IPS DF 19.7 (cell line): ENCODE measurements around the gene E2F2.

Source experiments
- DNase-seq: peaks from one replicate; pipeline ENCODE4 v3.0.0-alpha.2; 2013; ENCODE audit warnings: low read depth, low spot score

Gene E2F2

DNA sequence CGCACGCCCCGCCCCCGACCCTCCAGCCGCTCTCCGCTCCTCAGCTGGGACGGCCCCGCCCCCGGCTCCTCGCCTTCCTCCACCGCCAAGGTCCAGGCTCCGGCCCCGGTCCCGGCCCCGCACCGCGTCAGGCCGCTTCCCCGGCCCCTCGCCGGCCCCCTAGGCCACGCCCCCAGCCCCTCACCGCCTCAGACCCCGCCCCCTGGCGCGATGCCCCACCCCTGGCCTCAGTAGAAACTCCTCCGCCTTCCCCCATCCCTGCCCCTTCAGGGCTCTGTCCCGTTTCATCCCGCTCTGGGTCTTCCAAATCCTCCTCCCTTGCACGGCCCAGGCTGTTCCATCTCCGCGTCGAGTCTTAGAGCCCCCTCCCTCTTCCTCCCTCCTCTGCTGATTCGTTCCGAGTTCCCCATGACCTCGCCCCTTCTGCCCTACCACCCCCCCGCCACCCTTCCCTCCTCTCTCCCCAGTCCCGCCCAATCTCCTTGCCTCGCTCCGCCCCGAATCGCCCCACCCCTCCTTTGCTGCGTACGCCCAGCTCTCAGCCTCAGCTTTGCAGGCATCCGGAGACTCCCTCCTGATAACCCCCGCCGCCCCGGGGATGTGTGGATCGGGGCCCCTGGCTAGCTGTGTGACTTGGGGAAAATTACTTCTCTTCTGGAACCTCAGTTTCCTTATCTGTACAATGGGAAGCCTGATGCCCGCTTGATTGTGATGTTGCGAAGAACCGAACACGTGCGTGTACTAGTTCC is 46.6 kb downstream of the E2F2 start:
- DNase-seq: peak; percentile 75

- DNase-seq: no peak
These were observed 47.4 kb downstream of the E2F2 start, which contains the start of gene ASAP3 for GRCh38 chr1:23483321-23484252. Gene ASAP3 (minus strand): TSS chr1:23484179. CDS start chr1:23484133, 46 bp downstream.

DNA sequence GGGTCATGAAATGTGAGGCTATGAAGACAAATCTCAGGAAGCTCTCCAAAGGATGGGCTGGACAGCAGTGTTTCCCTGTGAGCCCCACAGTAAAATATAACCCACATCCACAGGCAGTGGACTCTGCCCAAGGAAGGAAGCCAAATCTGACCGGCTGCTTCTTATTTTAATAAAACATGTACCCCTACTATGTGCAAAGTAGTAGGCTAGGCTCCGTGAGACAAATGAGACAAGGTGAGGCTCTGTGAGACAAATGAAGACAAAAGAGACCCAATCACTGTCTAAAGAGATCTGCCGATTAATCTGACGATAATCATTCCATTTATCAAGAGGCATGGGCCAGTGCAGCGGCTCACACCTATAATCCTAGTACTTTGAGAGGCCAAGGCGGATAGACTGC is 49.1 kb downstream of the E2F2 start:
- no peak for DNase-seq

DNA sequence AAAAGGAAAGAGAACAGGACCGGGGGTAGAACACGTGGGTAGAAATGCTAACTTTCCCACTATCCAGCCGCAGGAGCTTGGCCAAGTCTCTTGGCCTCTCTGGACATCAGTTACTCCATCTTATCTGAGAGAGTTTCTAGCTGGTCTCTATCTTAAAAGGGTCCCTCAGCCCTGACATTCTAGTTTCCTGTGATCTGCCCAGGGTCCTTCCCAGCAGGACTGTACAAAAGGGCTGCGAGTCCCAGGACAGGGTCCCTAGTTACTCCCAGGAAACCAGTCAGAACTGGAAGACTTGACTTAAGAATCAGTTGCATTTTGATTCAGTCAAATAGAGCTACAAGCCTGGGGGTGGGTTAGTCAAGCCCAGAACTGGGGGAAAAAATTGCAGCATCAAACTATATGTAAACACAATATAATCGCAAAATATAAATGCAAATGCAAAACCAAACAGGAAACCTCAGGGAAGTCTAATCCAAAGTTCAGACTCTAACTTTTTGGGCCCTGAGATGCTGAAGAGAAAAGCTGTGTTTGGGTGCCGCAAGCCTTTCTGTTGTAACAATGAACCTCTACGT is 49.9 kb downstream of the E2F2 start:
- DNase-seq: no peak

- no peak for DNase-seq
These were observed 50.6 kb downstream of the E2F2 start for GRCh38 chr1:23480187-23481025.

DNA sequence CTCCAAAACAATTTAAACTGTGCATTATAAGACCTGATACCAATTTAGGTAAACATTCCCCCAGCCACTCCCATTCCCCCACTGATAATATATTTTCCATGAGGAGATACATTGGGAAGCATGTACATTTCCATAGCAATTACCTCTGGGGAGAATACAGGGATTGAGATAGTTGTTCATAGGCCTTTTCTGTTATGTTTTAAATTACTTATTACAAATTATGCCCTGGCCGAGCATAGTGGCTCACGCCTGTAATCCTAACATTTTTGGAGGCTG is 51.4 kb downstream of the E2F2 start:
- DNase-seq: no peak

DNA sequence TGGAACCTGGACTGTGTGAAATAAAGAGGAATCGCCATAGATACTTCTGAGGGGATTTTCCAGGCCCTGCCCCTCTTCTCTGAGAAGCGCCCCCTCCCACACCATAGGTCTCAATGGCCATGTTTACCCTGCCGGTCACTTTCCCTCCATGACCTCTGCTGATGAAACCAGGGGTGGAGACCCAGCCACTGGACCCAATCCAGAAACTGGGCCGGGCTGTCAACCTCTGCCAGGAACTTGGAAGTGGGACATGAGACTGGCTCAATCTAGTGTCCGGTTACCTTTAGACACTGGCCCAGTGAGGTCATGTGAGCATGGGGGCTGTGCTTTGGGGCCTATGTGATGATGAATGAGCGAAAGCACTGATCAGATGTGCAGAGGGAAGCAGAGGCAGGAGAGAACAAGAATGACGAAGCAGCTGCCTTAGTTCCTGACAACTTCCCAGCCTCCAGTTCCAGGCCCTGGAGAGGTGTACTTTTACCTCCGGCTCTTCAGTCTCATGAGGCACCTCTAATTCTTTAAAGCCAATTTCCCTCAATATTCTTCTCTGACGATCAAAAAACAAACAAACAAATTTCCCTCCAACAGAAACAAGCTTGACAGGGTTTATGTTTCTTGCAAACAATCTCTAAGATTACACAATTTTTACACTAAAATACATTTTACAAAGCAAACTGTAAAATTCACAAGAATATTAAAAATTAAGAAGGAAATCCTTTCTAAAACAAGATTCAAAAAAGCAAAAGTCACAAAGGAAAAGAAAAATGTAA is 52.0 kb downstream of the E2F2 start:
- DNase-seq: no peak

DNA sequence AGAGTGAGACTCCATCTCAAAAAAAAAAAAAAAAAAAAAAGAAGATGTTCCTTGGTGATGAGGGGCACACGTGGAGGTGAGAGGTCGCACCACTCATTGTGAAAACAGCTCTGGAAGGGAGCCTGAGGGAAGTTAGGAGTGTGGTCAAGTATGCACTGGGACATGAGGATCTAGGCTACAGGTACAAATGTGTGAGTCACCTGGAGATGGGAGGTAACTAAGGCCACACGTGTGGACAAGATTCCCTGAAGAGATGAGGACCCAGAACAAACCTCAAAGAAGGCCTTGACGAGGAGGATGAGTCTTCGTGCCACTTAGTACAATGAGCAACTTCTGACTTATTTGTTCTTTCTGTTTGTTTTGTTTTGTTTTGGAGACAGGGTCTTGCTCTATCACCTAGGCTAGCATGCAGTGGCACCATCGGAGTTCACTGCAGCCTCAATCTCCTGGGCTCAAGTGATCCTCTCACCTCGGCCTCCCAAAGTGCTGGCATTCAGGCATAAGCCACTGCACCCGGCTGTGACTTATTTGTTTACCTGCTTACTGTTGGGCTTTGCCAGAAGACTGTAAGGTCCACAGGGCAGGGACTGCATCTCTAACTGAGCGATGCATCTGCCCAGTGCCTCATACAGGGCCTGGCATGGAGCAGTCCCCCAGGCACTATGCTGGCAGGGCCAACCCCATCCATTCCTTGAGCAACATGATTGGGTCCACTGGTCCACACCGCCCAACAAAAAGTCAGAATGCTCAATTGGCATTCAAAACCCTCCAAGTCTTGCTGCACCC is 53.5 kb downstream of the E2F2 start:
- DNase-seq: no peak

- DNase-seq: no peak
These were observed 55.4 kb downstream of the E2F2 start for GRCh38 chr1:23475641-23476040.

DNA sequence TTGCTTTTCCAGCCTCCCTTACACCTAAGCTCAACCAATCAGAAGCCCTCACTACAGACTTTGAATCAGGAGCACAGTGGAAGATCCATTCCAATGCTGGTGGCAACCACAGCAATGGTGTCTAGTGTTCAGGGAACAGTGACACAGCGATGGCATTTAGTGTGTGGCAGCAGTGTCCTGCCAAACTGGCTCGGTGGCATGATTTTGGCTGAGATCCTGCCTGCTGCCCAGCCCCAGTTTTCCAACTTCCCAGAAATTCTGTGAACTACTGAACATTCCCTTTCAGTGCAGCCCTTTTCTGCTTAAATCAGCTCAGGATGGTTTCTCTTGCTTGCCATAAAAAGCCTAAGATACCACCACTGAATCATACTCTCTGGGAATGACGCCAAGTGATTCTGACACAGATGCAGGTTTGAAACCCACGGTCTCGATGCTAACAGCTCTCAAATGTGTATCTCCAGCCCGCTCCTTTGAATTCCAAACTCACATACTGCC is 55.9 kb downstream of the E2F2 start:
- DNase-seq: no peak

DNA sequence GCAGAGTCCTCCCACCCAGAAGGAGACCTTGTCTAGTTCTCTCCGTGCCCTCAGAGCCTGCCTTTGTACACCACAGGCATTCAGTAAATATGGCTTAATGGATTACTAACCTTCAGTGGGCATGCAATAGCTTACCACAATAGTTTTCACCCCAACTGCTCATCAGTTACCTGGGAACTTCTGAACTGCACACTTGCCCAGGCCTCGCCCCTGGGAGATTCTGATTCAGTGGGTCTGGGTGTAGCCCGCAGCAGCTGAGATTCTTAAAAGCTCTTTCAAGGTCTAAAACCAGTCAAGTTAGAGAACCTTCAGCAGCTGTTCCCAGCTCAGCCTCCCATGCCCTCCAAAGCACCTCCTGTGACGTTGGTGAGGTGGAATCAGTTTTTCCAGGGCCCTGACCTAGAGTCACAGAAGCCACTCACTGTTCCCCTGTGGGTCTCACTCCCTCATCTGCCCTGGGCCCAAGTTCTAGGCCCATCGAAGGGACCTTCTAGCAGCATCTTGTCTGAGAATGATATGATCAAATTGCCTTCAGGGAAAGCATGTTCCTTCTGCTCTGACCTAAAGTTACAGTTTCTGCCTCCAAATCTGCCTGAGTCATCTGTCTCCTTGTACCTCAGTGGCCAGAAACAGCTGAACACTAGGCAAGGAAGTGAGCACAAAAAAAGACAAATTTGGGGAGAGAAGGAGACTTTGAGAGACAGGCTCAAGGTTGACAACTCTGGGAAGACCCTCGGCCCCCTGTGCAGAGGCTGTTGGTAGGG is 57.8 kb downstream of the E2F2 start:
- DNase-seq: no peak

- no peak for DNase-seq
These were observed 58.5 kb downstream of the E2F2 start for GRCh38 chr1:23472351-23473036.

- DNase-seq: no peak
These were observed 59.5 kb downstream of the E2F2 start for GRCh38 chr1:23471473-23472075.

- DNase-seq: no peak
These were observed 60.6 kb downstream of the E2F2 start for GRCh38 chr1:23470282-23471070.

- DNase-seq: no peak
These were observed 61.6 kb downstream of the E2F2 start for GRCh38 chr1:23469372-23469982.

DNA sequence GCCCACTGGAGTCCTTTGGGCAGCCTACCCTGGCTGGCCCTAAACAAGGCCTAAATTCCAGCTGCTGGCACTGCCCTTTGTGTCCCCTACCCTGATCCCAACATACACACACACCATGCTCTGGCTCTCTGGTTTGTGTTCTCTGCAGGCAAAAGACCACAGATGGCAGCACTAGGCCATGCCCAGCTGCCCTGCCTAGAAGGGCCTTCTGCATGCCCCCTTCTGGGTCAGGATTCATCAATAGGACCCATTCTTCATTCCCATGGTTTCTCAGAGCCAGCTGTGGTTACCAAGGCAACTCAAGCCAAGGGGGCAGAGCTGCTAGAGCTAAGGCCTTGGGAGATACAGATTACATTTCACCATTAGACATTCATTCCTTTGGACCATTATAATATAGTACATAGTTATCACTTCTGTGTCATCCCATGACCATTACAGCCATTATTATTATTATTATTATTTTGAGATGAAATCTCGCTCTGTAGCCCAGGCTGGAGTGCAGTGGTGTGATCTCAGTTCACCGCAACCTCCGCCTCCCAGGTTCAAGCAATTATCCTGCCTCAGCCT is 64.5 kb downstream of the E2F2 start:
- DNase-seq: no peak

DNA sequence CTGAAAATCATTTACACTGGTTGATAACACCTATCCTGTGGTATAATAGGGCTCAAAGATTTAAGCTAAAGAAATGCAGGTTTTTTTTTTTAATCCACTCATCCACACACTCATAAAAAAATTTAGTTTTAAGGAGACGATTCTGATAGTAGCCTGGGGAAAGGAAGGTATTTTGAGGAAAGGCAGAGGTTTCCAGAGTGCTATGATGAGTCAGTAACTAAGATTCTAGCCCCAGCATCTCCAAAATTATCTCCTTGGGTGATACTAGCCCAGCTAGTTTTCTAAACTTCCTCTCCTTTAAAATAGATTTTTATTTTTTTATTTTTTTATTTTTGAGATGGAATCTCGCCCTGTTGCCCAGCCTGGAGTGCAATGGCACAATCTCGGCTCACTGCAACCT is 67.7 kb downstream of the E2F2 start:
- DNase-seq: no peak
